K562 (cell line): ENCODE results near the gene NEMP2. TPM values are rescaled to one million over a fixed set of nuclear protein-coding genes. Genes with fewer than 3 reads are reported as not detected.

Source experiments
- ATAC-seq: fragments of 200-7000 bp; cut with Tn5 transposase; 3 replicates; pipeline ENCODE4 v1.9.1; 2020; ENCODE audit warnings: moderate library complexity
- BruUV-seq: library from RNA; stranded (reverse); fragments of 400-500 nt; replicated peaks from 2 replicates; lab custom pipeline; 2021; lab: Mats Ljungman, UMichigan
- CTCF ChIA-PET: fragments of 300-600 bp; formaldehyde crosslinking; extraction: SDS; loops from one replicate; lab custom pipeline; 2021; ENCODE audit warnings: low intra/inter-chr PET ratio; lab: Yijun Ruan, JAX
- POLR2A ChIA-PET: fragments of 300-600, 350-650 bp; sonication (Branson Sonifier 250); formaldehyde crosslinking; extraction: SDS; loops from one replicate; lab custom pipeline; 2021; ENCODE audit warnings: antibody characterized with exemption, inconsistent platforms; lab: Yijun Ruan, JAX
- DNase-seq, 4 experiments: peaks; one replicate each; pipeline versions ENCODE4 v3.0.0 to v3.0.0-alpha.2; 2011 to 2018; ENCODE audit warnings: low spot score in 3 of 4, mixed read lengths in 3 of 4; ENCODE audit errors: extremely low read depth in 1 of 4
- FAIRE-seq: peaks from 2 replicates; lab custom pipeline; 2011; peaks lifted over from hg19 to GRCh38; lab: Jason Lieb, UNC
- H2AFZ ChIP-seq: 2 replicates; pipeline ENCODE4 v1.6.0; 2011; ENCODE audit warnings: low read depth, low read length, control low read depth, inconsistent platforms
- H3K27ac ChIP-seq: fragments of 200-600 bp; 3 replicates; pipeline ENCODE4 v1.8.0; 2011; ENCODE audit warnings: low read depth, mild to moderate bottlenecking, control low read depth, inconsistent platforms, low read length, moderate library complexity, mixed read lengths; ENCODE audit errors: extremely low read depth
- H3K27me3 ChIP-seq, 2 experiments: fragments of 300-600 bp in 1 of 2; 2 replicates in 1 of 2; 3 replicates in 1 of 2; pipeline versions ENCODE4 v1.6.0 to v1.8.0; 2011; ENCODE audit warnings: inconsistent platforms in 2 of 2, low read length in 2 of 2, mild to moderate bottlenecking in 1 of 2, mixed read lengths in 1 of 2, moderate library complexity in 1 of 2; ENCODE audit not compliant: control insufficient read depth in 2 of 2, insufficient read depth in 2 of 2
- H3K36me3 ChIP-seq: fragments of 300-600 bp; 3 replicates; pipeline ENCODE4 v1.8.0; 2011; ENCODE audit warnings: mild to moderate bottlenecking, low read length, inconsistent platforms; ENCODE audit not compliant: control insufficient read depth, insufficient read depth
- H3K4me1 ChIP-seq, 2 experiments: fragments of 200-600 bp in 1 of 2; replicated peaks in 1 of 2; 2 replicates in 1 of 2; 3 replicates in 1 of 2; pipeline versions ENCODE4 v1.5.1 to v1.8.0; 2011; ENCODE audit warnings: inconsistent platforms in 2 of 2, low read length in 2 of 2, mild to moderate bottlenecking in 1 of 2, mixed read lengths in 1 of 2, moderate library complexity in 1 of 2; ENCODE audit not compliant: control insufficient read depth in 2 of 2, insufficient read depth in 2 of 2
- H3K4me2 ChIP-seq: 2 replicates; pipeline ENCODE4 v1.6.1; 2011; ENCODE audit warnings: low read length, control low read depth, inconsistent platforms, mixed read lengths; ENCODE audit not compliant: insufficient read depth
- H3K4me3 ChIP-seq: fragments of 200-600 bp; sonication (generic), shearing (Covaris generic); 2 replicates; pipeline ENCODE4 v1.5.1; 2016; ENCODE audit warnings: control low read depth, inconsistent platforms
- H3K79me2 ChIP-seq: fragments of 200-600 bp; 3 replicates; pipeline ENCODE4 v1.8.0; 2011; ENCODE audit warnings: low read length, inconsistent platforms; ENCODE audit not compliant: control insufficient read depth, insufficient read depth
- H3K9ac ChIP-seq, 2 experiments: 2 replicates each; pipeline versions ENCODE4 v1.6.0 to v1.6.1; 2011; ENCODE audit warnings: low read depth in 2 of 2, low read length in 2 of 2, control low read depth in 1 of 2, inconsistent platforms in 1 of 2, mild to moderate bottlenecking in 1 of 2, mixed read lengths in 1 of 2; ENCODE audit not compliant: insufficient read depth in 1 of 2
- H3K9me1 ChIP-seq: one replicate; pipeline ENCODE4 v1.6.0; 2011; ENCODE audit warnings: inconsistent platforms, mild to moderate bottlenecking, low read length, moderate library complexity; ENCODE audit not compliant: control insufficient read depth, insufficient read depth
- H3K9me3 ChIP-seq: replicated peaks from 2 replicates; pipeline ENCODE4 v1.5.1; 2011; ENCODE audit warnings: low read depth, low read length, inconsistent platforms; ENCODE audit not compliant: control insufficient read depth, insufficient read depth
- H4K20me1 ChIP-seq: replicated peaks from 2 replicates; pipeline ENCODE4 v1.6.1; 2011; ENCODE audit warnings: low read length, inconsistent platforms, mixed read lengths; ENCODE audit not compliant: control insufficient read depth, insufficient read depth
- ASH1L ChIP-seq: fragments of 450-650 bp; IDR thresholded peaks from 2 replicates; pipeline ENCODE4 v1.6.1; 2018; ENCODE audit warnings: borderline replicate concordance, mild to moderate bottlenecking, low read depth; ENCODE audit not compliant: partially characterized antibody
- NCOA4 ChIP-seq: fragments of 450-650 bp; IDR thresholded peaks from 2 replicates; pipeline ENCODE4 v1.6.1; 2018; ENCODE audit warnings: mild to moderate bottlenecking; ENCODE audit not compliant: partially characterized antibody
- OTX1 ChIP-seq: fragments of 450-650 bp; formaldehyde crosslinking; IDR thresholded peaks from 2 replicates; pipeline ENCODE4 v1.4.0; 2022; ENCODE audit warnings: mild to moderate bottlenecking
- TGIF2 ChIP-seq: sonication (generic); formaldehyde crosslinking; IDR thresholded peaks from 2 replicates; pipeline ENCODE4 v1.8.1; 2022; ENCODE audit warnings: mild to moderate bottlenecking, missing genetic modification reagents, moderate library complexity
- ZNF444 ChIP-seq: fragments of 250-450 bp; sonication (Bioruptor Pico); IDR thresholded peaks from 2 replicates; pipeline ENCODE4 v1.4.0; 2020; ENCODE audit warnings: mild to moderate bottlenecking, moderate library complexity
- WGBS: fragments of 100-300 bp; shearing (Covaris generic); methylation state at CpG from one replicate; pipeline ENCODE4 v1.1.6; 2016; ENCODE audit warnings: low coverage, mixed read lengths; ENCODE audit not compliant: insufficient coverage; ENCODE audit errors: missing lambda C conversion rate; 5-methylcytosine and 5-hydroxymethylcytosine counted together
- in situ Hi-C: fragments of 300-500 bp; cut with MboI; formaldehyde crosslinking; loops from 4 replicates; pipeline ENCODE4 v1.15.0; 2018; ENCODE audit warnings: inconsistent platforms, mixed read lengths
- intact Hi-C: fragments of 100-400 bp; cut with micrococcal nuclease; formaldehyde crosslinking; loops from 2 replicates; pipeline ENCODE4 v1.14.2; 2022
- polyA plus RNA-seq, 8 experiments: library from polyadenylated mRNA; depleted of rRNA in 4 of 8; stranded (reverse) in 5 of 8; unstranded in 3 of 8; fragments of >200 nt; fragmentation: Nextera tagmentation in 2 of 8; fragmentation: Illumina TruSeq in 1 of 8; extraction: Ambion mirVana in 2 of 8; extraction: Trizol in 1 of 8; gene quantifications; 2 replicates each; pipeline versions ENCODE4 v1.2.1 to v1.2.3, GENCODE V29; 2011 to 2014; ENCODE audit warnings: inconsistent platforms in 1 of 8, missing spikeins in 1 of 8
- total RNA-seq, 7 experiments: library from RNA; depleted of rRNA in 6 of 7; stranded (reverse); fragments of >200 nt in 6 of 7; fragmentation: Illumina TruSeq in 2 of 7; extraction: Trizol in 2 of 7; gene quantifications; 2 replicates each; pipeline versions ENCODE4 v1.2.1 to v1.2.3, GENCODE V29; 2011 to 2021; ENCODE audit warnings: low replicate concordance in 1 of 7
- TF ChIP-seq, protein P1 (sequence below): fragments of 200-600 bp; sonication (generic); IDR thresholded peaks from one replicate; pipeline ENCODE4 v1.6.1; 2012; ENCODE audit warnings: mild to moderate bottlenecking, low read depth, low read length, inconsistent platforms

NEMP2 gene
- total and polyA plus RNA-seq, 9 of the 15 experiments (the other 6 are each of a cell fraction or from before 2014, with no cell fraction given) = 0.32 to 3.0 (median 1.7) TPM

- no peak for TF ChIP-seq TGIF2 (CRISPR knock-in tag)
- TF ChIP-seq ZNF444 (CRISPR knock-in tag) = no peak
These were observed 37.2 kb upstream of the NEMP2 start (continued) for GRCh38 chr2:190571686-190572085.

GRCh38 chr2:190570871-190571270 is 36.3 kb upstream of the NEMP2 start:
- no peaks in the 10 kb centered on the region for H3K27me3 ChIP-seq
- no TSS peak for BruUV-seq
- no peak overlapping the region for H2AFZ ChIP-seq
- FAIRE-seq (no peak), DNase-seq (no peak), ATAC-seq (no peak)
- H3K9me3 ChIP-seq = peaks cover 3% of the 10 kb centered on the region; the same call in 1 of the 2 replicates
- intact Hi-C loops (loop anchor here (5.0 kb wide), 1 partner anchor 34 kb away; no protein-coding TSS in a partner anchor), in situ Hi-C loops (no loop called here)
- H3K79me2 ChIP-seq = no peaks in the 10 kb centered on the region
- H3K9me1 ChIP-seq = no peaks in the 10 kb centered on the region
- peaks cover 0 to 5% of the 10 kb centered on the region in 2 experiments; a peak in 2 of 5 replicates for H3K4me1 ChIP-seq
- WGBS = 44% methylated on average over 1 of the region's 1 CpG
- CTCF ChIA-PET = no interaction called here
- no peaks in the 10 kb centered on the region for H4K20me1 ChIP-seq
- no peak overlapping the region for H3K4me2 ChIP-seq
- no peak overlapping the region for H3K4me3 ChIP-seq
- H3K27ac ChIP-seq = no peak overlapping the region
- H3K36me3 ChIP-seq = no peaks in the 10 kb centered on the region
- H3K9ac ChIP-seq = no peak overlapping the region
- POLR2A ChIA-PET = interaction anchor here (1.5 to 1.9 kb wide), 2 partner anchors 9 to 10 kb away, joined by 4 to 8 read pairs; no protein-coding TSS in a partner anchor
- TF ChIP-seq, protein P1, sequence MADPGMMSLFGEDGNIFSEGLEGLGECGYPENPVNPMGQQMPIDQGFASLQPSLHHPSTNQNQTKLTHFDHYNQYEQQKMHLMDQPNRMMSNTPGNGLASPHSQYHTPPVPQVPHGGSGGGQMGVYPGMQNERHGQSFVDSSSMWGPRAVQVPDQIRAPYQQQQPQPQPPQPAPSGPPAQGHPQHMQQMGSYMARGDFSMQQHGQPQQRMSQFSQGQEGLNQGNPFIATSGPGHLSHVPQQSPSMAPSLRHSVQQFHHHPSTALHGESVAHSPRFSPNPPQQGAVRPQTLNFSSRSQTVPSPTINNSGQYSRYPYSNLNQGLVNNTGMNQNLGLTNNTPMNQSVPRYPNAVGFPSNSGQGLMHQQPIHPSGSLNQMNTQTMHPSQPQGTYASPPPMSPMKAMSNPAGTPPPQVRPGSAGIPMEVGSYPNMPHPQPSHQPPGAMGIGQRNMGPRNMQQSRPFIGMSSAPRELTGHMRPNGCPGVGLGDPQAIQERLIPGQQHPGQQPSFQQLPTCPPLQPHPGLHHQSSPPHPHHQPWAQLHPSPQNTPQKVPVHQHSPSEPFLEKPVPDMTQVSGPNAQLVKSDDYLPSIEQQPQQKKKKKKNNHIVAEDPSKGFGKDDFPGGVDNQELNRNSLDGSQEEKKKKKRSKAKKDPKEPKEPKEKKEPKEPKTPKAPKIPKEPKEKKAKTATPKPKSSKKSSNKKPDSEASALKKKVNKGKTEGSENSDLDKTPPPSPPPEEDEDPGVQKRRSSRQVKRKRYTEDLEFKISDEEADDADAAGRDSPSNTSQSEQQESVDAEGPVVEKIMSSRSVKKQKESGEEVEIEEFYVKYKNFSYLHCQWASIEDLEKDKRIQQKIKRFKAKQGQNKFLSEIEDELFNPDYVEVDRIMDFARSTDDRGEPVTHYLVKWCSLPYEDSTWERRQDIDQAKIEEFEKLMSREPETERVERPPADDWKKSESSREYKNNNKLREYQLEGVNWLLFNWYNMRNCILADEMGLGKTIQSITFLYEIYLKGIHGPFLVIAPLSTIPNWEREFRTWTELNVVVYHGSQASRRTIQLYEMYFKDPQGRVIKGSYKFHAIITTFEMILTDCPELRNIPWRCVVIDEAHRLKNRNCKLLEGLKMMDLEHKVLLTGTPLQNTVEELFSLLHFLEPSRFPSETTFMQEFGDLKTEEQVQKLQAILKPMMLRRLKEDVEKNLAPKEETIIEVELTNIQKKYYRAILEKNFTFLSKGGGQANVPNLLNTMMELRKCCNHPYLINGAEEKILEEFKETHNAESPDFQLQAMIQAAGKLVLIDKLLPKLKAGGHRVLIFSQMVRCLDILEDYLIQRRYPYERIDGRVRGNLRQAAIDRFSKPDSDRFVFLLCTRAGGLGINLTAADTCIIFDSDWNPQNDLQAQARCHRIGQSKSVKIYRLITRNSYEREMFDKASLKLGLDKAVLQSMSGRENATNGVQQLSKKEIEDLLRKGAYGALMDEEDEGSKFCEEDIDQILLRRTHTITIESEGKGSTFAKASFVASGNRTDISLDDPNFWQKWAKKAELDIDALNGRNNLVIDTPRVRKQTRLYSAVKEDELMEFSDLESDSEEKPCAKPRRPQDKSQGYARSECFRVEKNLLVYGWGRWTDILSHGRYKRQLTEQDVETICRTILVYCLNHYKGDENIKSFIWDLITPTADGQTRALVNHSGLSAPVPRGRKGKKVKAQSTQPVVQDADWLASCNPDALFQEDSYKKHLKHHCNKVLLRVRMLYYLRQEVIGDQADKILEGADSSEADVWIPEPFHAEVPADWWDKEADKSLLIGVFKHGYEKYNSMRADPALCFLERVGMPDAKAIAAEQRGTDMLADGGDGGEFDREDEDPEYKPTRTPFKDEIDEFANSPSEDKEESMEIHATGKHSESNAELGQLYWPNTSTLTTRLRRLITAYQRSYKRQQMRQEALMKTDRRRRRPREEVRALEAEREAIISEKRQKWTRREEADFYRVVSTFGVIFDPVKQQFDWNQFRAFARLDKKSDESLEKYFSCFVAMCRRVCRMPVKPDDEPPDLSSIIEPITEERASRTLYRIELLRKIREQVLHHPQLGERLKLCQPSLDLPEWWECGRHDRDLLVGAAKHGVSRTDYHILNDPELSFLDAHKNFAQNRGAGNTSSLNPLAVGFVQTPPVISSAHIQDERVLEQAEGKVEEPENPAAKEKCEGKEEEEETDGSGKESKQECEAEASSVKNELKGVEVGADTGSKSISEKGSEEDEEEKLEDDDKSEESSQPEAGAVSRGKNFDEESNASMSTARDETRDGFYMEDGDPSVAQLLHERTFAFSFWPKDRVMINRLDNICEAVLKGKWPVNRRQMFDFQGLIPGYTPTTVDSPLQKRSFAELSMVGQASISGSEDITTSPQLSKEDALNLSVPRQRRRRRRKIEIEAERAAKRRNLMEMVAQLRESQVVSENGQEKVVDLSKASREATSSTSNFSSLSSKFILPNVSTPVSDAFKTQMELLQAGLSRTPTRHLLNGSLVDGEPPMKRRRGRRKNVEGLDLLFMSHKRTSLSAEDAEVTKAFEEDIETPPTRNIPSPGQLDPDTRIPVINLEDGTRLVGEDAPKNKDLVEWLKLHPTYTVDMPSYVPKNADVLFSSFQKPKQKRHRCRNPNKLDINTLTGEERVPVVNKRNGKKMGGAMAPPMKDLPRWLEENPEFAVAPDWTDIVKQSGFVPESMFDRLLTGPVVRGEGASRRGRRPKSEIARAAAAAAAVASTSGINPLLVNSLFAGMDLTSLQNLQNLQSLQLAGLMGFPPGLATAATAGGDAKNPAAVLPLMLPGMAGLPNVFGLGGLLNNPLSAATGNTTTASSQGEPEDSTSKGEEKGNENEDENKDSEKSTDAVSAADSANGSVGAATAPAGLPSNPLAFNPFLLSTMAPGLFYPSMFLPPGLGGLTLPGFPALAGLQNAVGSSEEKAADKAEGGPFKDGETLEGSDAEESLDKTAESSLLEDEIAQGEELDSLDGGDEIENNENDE = no peak
- no peak for TF ChIP-seq ASH1L
- TF ChIP-seq OTX1 = no peak
- TF ChIP-seq NCOA4 = no peak
